Keratinocyte (primary cell): ENCODE results near the gene MIDN. TPM values are rescaled to one million over a fixed set of nuclear protein-coding genes. Genes with fewer than 3 reads are reported as not detected.

ENCODE experiments used
- DNase-seq: peaks from one replicate; pipeline ENCODE4 v3.0.0-alpha.2; 2011; ENCODE audit warnings: low read depth, missing footprints, low spot score
- FAIRE-seq: peaks from 2 replicates; lab custom pipeline; 2011; peaks lifted over from hg19 to GRCh38; lab: Jason Lieb, UNC
- H2AFZ ChIP-seq: 2 replicates; pipeline ENCODE4 v1.6.0; 2012; ENCODE audit warnings: low read length, control low read depth, inconsistent platforms; ENCODE audit not compliant: control insufficient read depth
- H3K27ac ChIP-seq: 2 replicates; pipeline ENCODE4 v1.5.1; 2011; ENCODE audit warnings: low read length; ENCODE audit not compliant: control insufficient read depth, insufficient read depth
- H3K27me3 ChIP-seq: 3 replicates; pipeline ENCODE4 v1.6.0; 2011; ENCODE audit warnings: low read length; ENCODE audit not compliant: control insufficient read depth, insufficient read depth; ENCODE audit errors: extremely low read depth
- H3K36me3 ChIP-seq, 2 experiments: 2 replicates in 1 of 2; 3 replicates in 1 of 2; pipeline ENCODE4 v1.5.1; 2011; ENCODE audit warnings: low read length in 2 of 2, mild to moderate bottlenecking in 1 of 2; ENCODE audit not compliant: control insufficient read depth in 2 of 2, insufficient read depth in 2 of 2; ENCODE audit errors: extremely low read depth in 1 of 2
- H3K4me1 ChIP-seq: 3 replicates; pipeline ENCODE4 v1.5.1; 2011; ENCODE audit warnings: low read length; ENCODE audit not compliant: control insufficient read depth, insufficient read depth; ENCODE audit errors: extremely low read depth
- H3K4me2 ChIP-seq: 3 replicates; pipeline ENCODE4 v1.6.0; 2011; ENCODE audit warnings: low read depth, low read length; ENCODE audit not compliant: control insufficient read depth, insufficient read depth; ENCODE audit errors: extremely low read depth
- H3K4me3 ChIP-seq, 3 experiments: fragments of 200-600 bp in 1 of 3; sonication (generic) in 1 of 3; 2 replicates in 2 of 3; 3 replicates in 1 of 3; pipeline ENCODE4 v1.5.1; 2011 to 2016; ENCODE audit warnings: low read length in 3 of 3, mild to moderate bottlenecking in 3 of 3, control low read depth in 2 of 3, inconsistent platforms in 1 of 3, low read depth in 1 of 3, mixed read lengths in 1 of 3, mixed run types in 1 of 3, moderate library complexity in 1 of 3; ENCODE audit not compliant: control insufficient read depth in 2 of 3, insufficient read depth in 2 of 3; ENCODE audit errors: extremely low read depth in 1 of 3
- H3K79me2 ChIP-seq: 2 replicates; pipeline ENCODE4 v1.6.0; 2012; ENCODE audit warnings: low read length; ENCODE audit not compliant: control insufficient read depth, insufficient read depth
- H3K9ac ChIP-seq: 3 replicates; pipeline ENCODE4 v1.6.0; 2011; ENCODE audit warnings: low read length; ENCODE audit not compliant: control insufficient read depth, insufficient read depth; ENCODE audit errors: extremely low read depth
- H3K9me1 ChIP-seq: 3 replicates; pipeline ENCODE4 v1.6.0; 2011; ENCODE audit warnings: low read length; ENCODE audit not compliant: control insufficient read depth, insufficient read depth; ENCODE audit errors: extremely low read depth
- H3K9me3 ChIP-seq: 2 replicates; pipeline ENCODE4 v1.5.1; 2012; ENCODE audit warnings: low read depth, low read length; ENCODE audit not compliant: control insufficient read depth
- H4K20me1 ChIP-seq: 3 replicates; pipeline ENCODE4 v1.6.0; 2011; ENCODE audit warnings: low read length; ENCODE audit not compliant: control insufficient read depth, insufficient read depth; ENCODE audit errors: extremely low read depth
- CTCF ChIP-seq, 3 experiments: IDR thresholded peaks in 1 of 3; conservative IDR thresholded peaks in 1 of 3; optimal IDR thresholded peaks in 1 of 3; 2 replicates in 2 of 3; 3 replicates in 1 of 3; pipeline versions ENCODE3 to v1.5.1; 2011; ENCODE audit warnings: low read length in 3 of 3, mild to moderate bottlenecking in 3 of 3, moderate library complexity in 2 of 3, control low read depth in 1 of 3, inconsistent platforms in 1 of 3; ENCODE audit not compliant: insufficient read depth in 2 of 3; ENCODE audit errors: extremely low read depth in 1 of 3
- EZH2 ChIP-seq: IDR thresholded peaks from one replicate; pipeline ENCODE4 v1.6.1; 2012; ENCODE audit warnings: inconsistent platforms, mild to moderate bottlenecking, low read length, moderate library complexity
- dilution Hi-C: fragments of 300-500 bp; cut with MboI; formaldehyde crosslinking; loops from one replicate; pipeline ENCODE4 v1.7.0; 2020; ENCODE audit warnings: low sequenced_read_pairs; ENCODE audit not compliant: extremely low pct_ligation_motif_present
- polyA plus RNA-seq, 5 experiments: library from polyadenylated mRNA; depleted of rRNA in 3 of 5; stranded (reverse) in 3 of 5; stranded (forward) in 1 of 5; unstranded in 1 of 5; fragments of >200 nt; gene quantifications; 1 replicate in 1 of 5; 2 replicates in 3 of 5; 3 replicates in 1 of 5; pipeline versions ENCODE4 v1.2.1 to v1.2.3, GENCODE V29; 2011 to 2012; ENCODE audit warnings: missing spikeins in 2 of 5, low read depth in 1 of 5, low replicate concordance in 1 of 5

The MIDN gene
- polyA plus RNA-seq, 1 donor (not counting 4 experiments of a cell fraction or from before 2014, with no cell fraction given): 4.7 TPM

GRCh38 chr19:1299801-1300200, 51.4 kb downstream of the MIDN start:
- no peaks in the 10 kb centered on the region for H3K79me2 ChIP-seq
- no peak overlapping the region for H3K9ac ChIP-seq
- dilution Hi-C loops: no loop called here
- no peak overlapping the region for H3K27ac ChIP-seq
- H3K4me3 ChIP-seq: no peak overlapping the region
- no peak for TF ChIP-seq EZH2
- no peak for TF ChIP-seq CTCF (optimal IDR thresholded peaks at IDR 0.05 in 1 of 3, IDR thresholded peaks at IDR 0.05 in 1 of 3, conservative IDR thresholded peaks at IDR 0.05 in 1 of 3; ENCODE audit: extremely low read depth in 1 of 3, insufficient read depth in 2 of 3, low read length in 3 of 3)
- H3K36me3 ChIP-seq: no peaks in the 10 kb centered on the region
- no peaks in the 10 kb centered on the region for H3K9me1 ChIP-seq
- H3K9me3 ChIP-seq: no peaks in the 10 kb centered on the region
- H4K20me1 ChIP-seq: no peaks in the 10 kb centered on the region
- no peaks in the 10 kb centered on the region for H3K4me1 ChIP-seq
- H2AFZ ChIP-seq: no peak overlapping the region
- DNase-seq (no peak), FAIRE-seq (no peak)
- no peak overlapping the region for H3K4me2 ChIP-seq
- H3K27me3 ChIP-seq: peaks cover 18% of the 10 kb centered on the region

DNA sequence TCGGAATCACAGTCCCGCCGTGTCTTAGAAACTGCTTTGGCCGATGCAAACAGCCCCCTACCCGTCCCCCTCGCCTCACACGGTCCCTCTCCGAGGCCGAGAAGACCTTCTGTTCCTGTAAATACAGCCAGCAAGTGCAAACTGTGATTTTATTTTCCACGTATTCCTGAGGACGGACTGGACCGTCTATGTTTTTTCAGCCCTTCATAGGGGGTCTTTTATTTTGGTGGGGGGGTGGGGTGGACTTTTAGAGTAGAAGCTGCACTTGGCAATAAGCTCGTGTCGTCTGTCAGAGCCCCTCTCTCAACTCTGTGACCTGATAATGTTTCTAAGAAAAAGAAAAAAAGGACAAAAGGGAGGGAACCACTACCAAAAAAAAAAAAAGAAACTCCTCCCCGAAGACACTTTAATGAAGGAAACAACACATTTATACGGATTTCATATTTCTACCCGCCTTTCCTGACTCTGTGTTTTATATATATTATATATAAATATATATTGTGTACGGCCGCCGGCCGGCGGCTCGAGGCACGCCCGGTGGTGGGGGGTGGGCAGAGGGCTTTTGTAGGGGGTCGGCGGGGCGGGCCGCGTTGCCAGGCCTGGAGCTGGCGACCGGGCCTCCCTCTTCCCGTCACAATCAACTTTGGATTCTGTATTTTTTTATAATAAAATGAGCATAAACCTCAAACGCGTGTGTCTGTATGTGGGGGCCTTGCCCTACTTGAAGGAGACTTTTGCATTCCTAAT, 52.5 kb downstream of the MIDN start:
- Histone ChIP-seq H2AFZ (no peak overlapping the region), H3K4me1 (no peaks in the 10 kb centered on the region), H3K9ac (no peak overlapping the region), H3K27ac (no peak overlapping the region), H3K36me3 (no peaks in the 10 kb centered on the region), H4K20me1 (no peaks in the 10 kb centered on the region), H3K4me2 (no peak overlapping the region), H3K9me3 (no peaks in the 10 kb centered on the region), H3K9me1 (no peaks in the 10 kb centered on the region), H3K27me3 (peaks cover 10% of the 10 kb centered on the region), H3K4me3 (no peak overlapping the region), H3K79me2 (no peaks in the 10 kb centered on the region)
- dilution Hi-C loops: no loop called here
- DNase-seq (no peak), FAIRE-seq (no peak)
- no peak for TF ChIP-seq CTCF (optimal IDR thresholded peaks at IDR 0.05 in 1 of 3, IDR thresholded peaks at IDR 0.05 in 1 of 3, conservative IDR thresholded peaks at IDR 0.05 in 1 of 3; ENCODE audit: extremely low read depth in 1 of 3, insufficient read depth in 2 of 3, low read length in 3 of 3)
- TF ChIP-seq EZH2: no peak
